NCI-H187 treated with DMSO at 0.1 percent for 48 hours (cell line): ENCODE data around the gene EFNB2.

Experiments used
- DNase-seq: peaks from one replicate; lab custom pipeline; 2025; lab: John Stamatoyannopoulos, UW

The EFNB2 gene

GRCh38 chr13:106525865-106526264 lies 9.6 kb downstream of the EFNB2 start:
- no peak for DNase-seq

GRCh38 chr13:106524108-106524507 lies 11.4 kb downstream of the EFNB2 start:
- DNase-seq = no peak

DNA sequence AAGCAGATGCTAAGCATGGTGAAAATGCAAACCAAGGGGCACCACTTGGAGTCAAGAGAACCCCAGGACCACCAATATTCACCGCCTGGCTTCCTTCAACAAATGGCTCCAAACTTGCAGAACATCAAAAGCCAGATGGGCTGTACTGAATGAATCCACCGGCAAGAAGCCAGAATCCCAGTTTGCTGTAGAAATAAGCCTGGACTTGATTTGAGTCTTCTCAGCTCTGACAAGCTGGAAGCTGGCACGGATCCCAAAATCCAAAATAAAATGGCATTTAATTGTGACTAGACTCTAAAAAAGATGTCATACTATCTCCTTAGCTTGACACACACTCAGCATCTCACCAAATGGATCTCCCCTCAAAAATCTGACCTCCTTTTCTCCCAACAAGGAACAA lies 11.9 kb downstream of the EFNB2 start:
- DNase-seq = no peak

GRCh38 chr13:106522898-106523525 lies 12.4 kb downstream of the EFNB2 start:
- no peak for DNase-seq

DNA sequence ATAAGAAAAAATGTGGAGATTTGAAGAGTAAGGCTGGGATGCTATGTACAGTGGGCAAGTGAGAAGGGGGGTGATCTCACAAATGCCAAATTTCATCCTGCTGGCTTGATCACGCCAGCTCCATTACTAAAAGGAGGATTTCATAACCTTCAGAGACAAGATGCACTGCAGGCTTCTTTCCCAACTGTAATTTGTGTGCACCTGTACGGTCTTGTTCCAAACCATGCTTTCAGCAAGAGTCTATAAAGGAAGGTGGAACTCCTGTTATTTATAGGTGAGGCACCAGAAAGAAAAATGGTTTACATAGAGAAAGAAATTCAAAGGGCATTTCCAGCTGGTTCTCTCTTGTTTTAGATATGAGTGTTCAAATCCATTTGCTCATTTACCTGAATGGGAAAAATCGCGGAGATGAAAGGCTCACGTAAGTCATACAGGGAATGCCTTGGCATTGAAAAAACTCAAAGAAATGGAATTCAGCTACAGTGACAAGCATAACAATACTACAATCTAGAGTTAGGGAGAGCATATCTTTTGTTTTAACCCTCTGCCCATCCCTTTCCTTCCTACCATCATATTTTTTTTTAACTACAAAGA lies 13.3 kb downstream of the EFNB2 start:
- no peak for DNase-seq

DNA sequence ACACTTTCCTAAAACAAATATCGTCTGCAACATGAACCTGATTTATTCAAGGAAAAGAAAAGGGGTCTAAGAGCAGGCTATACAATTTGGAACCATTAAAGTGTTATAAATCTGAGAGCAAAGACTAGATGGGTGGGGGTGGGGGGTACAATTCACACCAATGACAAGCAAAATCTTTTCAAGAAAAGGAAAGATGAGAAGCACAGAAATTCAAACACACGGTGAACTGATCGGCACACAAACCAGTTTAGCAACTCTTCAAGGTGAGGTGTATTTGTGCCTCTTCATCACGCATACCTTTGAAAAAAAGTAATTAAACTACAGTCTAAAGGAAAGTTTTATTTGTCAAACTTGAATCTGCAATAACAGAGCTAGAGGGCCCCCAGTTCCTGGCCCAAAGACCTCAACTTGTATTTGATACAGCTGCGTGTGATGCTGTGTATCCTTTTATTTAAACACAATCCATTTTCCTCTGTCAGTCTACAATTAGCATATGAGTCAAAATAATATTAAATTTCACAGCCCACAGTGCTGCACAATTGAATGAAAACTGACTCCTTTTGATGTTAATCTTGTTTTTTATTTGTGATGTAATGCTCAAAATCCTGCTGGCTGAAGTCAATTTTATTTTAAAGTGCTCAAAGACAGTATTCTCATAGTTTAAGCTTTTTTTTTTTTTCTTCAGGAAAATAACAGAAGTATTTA lies 14.2 kb downstream of the EFNB2 start:
- DNase-seq = no peak

GRCh38 chr13:106520251-106521054 lies 15.0 kb downstream of the EFNB2 start:
- no peak for DNase-seq

- no peak for DNase-seq
Measured at GRCh38 chr13:106518512-106518911, 16.9 kb downstream of the EFNB2 start.

DNA sequence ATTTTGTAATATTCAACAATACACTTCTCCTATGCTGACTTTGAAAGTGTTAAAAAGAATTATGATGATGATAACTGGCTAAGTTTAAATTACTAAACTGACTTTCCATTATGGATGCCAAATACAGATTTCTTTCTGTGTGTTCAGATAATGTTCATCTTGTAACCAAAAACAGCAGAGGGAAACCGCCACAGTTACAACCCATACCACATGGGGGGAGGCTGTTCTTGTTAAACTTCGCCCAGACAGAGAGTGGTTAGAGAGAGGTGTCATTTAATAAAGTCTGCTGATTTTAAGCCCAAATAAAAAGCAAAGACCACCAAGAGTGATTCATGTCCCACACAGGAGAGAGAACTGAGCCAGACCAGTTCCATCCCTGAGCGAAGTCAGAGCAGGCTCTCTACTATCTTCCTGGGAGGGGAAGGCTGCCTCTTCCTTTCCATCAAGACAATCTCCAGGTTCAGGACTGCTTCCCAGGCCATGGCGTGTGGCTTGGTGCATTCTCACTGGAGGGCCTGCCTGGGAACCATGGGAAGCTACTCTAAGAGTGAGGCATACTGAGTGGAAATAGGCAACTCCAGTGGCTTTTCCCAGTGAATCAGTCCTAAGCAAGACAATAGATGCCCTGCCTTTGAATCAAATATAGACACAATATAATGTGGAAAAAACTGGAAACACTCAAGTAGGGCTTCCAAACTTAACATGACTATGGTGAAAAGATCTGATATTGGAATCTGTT lies 18.2 kb downstream of the EFNB2 start:
- DNase-seq = no peak

DNA sequence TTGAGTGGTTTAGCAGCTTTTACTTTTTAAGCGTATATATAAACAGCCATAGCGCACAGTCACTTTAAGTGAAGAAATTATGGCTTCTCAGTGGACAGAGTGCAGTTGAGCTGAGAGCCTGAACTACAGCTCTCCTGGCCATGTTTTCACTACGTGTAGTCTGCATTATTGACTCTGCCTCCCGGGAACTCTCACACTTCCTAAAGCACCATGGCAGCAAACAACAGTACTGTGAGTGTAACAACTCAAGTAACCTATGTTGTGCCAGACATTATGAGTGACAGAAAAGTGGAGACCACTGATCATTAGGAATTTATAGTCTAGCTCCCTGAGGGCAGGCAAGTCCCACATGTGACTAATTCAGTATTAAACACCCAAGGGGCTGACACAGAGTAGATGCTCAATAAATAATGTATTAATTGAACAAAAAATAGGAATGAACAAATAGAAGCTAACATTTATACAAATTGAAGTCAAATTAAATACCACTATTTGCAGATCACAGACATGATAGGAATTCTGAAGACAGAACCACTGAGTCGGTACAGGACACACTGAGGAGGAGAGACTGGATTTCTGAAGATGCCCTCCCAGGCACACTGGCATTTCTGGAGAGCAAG lies 19.7 kb downstream of the EFNB2 start:
- DNase-seq = no peak

GRCh38 chr13:106514928-106515634 lies 20.4 kb downstream of the EFNB2 start:
- no peak for DNase-seq

- DNase-seq = no peak
Measured at GRCh38 chr13:106513025-106513983, 22.2 kb downstream of the EFNB2 start.

GRCh38 chr13:106507560-106508274 lies 27.7 kb downstream of the EFNB2 start:
- DNase-seq = no peak

DNA sequence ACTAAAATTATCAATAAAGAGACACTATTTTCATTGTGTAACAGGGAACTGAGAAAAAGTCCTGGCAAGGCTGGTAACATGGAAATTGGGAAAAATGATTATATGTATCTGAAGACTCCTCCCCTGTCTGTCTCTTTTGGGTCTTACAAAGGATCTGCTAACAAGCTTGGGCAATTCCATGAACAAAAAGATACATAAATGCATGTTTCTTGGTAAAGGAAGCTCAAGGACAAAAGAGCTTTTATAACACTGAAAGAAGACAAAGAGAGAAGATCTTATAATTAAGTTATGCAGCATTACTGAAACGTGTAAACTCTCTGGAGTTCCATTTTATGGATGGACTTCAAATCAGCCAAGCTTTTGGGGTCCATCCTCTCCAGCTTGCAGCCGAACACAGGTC lies 29.2 kb downstream of the EFNB2 start:
- DNase-seq = no peak

GRCh38 chr13:106505732-106506131 lies 29.7 kb downstream of the EFNB2 start:
- no peak for DNase-seq

DNA sequence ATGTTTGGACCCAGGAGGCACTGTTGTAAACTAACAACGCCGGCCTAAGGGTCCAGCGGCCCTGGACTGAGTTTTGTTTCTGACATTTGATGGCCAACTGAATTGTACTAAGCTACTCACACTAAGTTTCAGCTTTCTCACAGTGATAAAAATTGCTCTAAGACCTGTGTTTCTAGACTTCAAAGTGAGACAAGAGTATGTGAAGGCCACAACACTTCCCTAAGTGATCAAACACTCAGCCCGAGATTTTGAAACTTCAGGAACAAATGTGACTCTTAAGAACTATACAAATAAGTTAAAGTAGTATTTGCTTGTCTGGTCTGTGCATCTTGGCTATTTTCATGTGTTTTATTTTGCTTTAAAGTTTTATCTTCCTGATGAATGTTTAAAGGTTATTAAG lies 30.2 kb downstream of the EFNB2 start:
- DNase-seq = no peak

DNA sequence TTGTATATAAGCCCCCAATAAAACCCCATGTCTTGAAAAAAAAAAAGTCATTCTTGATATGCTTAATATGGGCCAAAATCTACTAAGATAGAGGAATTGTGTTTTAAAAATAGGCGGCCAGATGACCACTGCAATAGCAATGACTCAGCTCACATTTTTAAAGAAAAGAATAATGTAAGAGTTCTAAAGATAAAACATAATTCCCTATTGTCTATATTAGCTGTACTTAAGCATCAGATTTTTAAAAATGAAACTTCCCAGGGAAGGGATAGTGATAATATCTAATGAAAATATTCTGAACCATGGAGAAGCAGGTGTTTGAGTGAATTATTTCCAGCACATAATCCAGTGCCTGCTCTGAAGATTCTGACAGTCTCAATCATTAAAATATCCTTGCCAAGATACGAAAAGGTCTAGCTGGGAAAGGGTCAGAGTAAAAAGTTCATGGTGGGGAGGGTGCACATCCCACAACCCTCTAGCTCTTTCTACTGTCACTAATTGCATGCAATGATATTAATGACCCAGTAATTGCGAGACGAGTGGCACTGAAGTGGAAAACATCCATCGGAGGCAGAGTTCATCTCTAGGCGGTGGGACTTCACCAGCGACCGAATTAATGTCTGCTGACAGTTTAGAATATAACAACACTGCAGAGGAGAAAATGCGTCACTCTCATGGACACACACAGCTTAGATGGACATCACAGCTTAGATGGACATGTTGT lies 31.6 kb downstream of the EFNB2 start:
- DNase-seq = no peak

- DNase-seq = no peak
Measured at GRCh38 chr13:106503272-106503671, 32.2 kb downstream of the EFNB2 start.
